Dedifferentiated amniotic fluid mesenchymal stem cell (primary cell): ENCODE measurements around the gene FAHD2A.
A peak's percentile ranks its signal among the peaks of the same experiment; 100 is the strongest.
"Not testable (repeated sequence)": the region's sequence is repeated elsewhere in the genome, so short reads cannot be mapped to it uniquely, and the experiment has no call there.

Experiments used
- DNase-seq: peaks from one replicate; pipeline ENCODE4 v3.0.0-alpha.2; 2016; ENCODE audit errors: extremely low spot score

FAHD2A gene

GRCh38 chr2:95375532-95376150 is 26.9 kb upstream of the FAHD2A start:
- no peak for DNase-seq

DNA sequence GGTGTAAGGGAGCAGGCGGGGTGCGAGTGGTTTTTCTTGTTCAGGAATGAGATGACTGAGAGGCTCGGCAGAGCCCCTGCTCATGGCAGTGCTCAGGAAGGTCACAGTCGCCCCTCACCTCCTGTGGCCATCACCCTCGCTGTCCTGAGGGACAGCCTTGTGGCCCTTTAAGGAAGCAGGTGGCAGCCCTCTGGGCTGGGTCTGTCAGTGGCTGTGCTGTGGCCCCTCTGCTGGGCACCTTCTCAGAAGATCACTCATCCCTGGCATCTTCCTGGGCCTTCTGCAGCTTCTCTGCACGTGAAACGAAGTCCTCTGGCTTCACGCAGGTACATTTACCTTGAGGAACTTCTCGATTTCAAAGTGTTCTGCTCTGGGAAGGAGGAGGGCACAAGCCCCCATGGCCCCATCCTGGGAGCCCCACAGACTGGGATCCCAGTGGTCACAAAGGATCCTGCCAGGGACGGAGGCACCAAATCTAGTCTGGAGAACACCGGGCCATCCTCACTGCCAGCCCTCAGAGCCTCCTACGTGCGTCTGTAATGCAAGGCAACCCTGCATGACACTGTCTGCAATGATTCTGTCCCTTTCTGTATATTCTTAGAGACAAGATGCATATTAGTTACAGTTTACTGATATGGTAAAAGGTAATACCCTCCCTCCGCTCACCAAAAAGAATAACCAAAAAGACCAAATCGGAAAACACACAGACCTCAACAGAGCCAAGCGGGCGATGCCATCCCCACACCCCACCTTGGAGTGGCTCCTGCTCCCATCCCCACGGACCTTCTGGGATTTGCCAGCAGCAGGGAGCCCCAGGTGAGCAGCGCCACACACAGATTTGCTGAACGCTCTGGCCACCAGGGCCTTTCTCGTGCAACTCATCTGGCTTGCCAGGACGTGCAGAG is 25.9 kb upstream of the FAHD2A start:
- DNase-seq: no peak

GRCh38 chr2:95377216-95378123 is 25.0 kb upstream of the FAHD2A start:
- DNase-seq: no peak

DNA sequence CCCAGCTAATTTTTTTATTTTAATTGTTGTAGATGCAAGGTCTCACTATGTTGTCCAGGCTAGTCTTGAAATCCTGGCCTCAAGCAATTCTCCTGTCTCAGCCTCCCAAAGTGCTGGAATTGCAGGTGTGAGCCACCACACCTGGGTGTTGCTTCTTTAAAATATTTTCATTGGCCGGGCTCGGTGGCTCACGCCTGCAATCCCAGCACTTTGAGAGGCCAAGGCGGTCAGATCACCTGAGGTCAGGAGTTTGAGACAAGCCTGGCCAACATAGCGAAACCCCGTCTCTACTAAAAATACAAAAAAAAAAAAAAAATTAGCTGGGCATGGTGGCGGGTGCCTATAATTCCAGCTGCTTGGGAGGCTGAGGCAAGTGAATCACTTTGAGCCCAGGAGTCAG is 24.2 kb upstream of the FAHD2A start:
- DNase-seq: not testable (repeated sequence)

- DNase-seq: no peak
These were observed 23.1 kb upstream of the FAHD2A start for GRCh38 chr2:95379371-95379831.

DNA sequence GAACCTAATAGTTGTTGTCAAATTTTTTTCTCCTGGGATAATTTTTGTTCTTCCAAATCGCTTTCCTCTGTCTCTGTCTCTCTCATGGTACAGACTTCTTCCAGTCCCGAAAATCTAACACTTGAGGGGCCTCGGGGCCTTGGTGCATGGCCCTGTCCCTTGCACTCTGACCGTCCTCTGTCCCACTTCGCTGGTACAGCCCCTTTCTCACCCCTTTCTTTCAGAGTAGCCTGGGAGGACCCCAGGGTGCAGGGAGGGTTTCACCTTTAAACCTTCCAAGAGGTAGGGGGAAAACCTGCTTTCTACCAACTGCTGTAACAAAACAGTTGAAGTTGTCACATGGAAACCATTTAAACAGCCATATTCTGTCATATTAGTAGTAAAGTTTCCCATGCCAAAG is 22.2 kb upstream of the FAHD2A start:
- DNase-seq: no peak

DNA sequence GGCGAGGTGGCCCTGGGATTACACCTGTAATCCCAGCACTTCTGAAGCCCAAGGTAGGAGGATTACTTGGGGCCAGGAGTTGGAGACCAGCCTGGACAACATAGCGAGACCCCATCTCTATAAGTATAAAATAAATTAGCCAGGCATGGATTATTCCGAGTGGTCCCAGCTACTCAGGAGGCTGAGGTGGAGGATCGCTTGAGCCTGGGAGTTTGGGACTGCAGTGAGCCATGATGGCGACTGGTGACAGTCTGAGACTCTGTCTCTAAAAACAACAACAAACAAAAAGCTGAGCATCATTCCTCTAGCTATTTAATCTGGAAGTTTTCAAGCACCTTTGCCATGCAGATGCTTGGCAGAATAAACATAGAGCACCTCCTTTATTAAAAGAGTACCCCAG is 21.8 kb upstream of the FAHD2A start:
- no peak for DNase-seq

- no peak for DNase-seq
These were observed 21.0 kb upstream of the FAHD2A start for GRCh38 chr2:95381212-95382191.

- DNase-seq: no peak
These were observed 20.3 kb upstream of the FAHD2A start for GRCh38 chr2:95382192-95382591.

GRCh38 chr2:95382686-95383634 is 19.5 kb upstream of the FAHD2A start:
- DNase-seq: no peak

- no peak for DNase-seq
These were observed 18.9 kb upstream of the FAHD2A start for GRCh38 chr2:95383635-95384027.

DNA sequence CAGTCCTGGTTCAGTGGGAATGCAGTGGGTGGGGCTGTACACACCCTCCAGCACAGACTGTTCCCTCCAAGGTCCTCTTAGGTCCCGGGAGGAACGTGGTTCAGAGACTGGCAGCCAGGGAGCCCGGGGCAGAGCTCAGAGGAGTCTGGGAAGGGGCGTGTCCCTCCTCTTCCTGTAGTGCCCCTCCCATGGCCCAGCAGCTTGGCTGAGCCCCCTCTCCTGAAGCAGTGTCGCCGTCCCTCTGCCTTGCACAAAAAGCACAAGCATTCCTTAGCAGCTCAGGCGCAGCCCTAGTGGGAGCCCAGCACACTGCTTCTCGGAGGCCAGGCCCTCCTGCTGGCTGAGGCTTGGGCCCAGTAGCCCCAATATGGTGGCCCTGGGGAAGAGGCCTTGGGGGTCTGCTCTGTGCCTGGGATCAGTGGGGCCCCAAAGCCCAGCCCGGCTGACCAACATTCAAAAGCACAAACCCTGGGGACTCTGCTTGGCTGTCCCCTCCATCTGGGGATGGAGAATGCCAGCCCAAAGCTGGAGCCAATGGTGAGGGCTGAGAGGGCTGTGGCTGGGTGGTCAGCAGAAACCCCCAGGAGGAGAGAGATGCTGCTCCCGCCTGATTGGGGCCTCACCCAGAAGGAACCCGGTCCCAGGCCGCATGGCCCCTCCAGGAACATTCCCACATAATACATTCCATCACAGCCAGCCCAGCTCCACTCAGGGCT is 17.5 kb upstream of the FAHD2A start:
- no peak for DNase-seq

DNA sequence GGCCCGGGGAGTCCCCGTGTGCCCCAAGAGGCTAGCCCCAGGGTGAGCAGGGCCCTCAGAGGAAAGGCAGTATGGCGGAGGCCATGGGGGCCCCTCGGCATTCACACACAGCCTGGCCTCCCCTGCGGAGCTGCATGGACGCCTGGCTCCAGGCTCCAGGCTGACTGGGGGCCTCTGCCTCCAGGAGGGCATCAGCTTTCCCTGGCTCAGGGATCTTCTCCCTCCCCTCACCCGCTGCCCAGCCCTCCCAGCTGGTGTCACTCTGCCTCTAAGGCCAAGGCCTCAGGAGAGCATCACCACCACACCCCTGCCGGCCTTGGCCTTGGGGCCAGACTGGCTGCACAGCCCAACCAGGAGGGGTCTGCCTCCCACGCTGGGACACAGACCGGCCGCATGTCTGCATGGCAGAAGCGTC is 16.9 kb upstream of the FAHD2A start:
- no peak for DNase-seq

GRCh38 chr2:95386031-95386430 is 16.5 kb upstream of the FAHD2A start:
- DNase-seq: no peak

- DNase-seq: no peak
These were observed 15.2 kb upstream of the FAHD2A start for GRCh38 chr2:95387358-95387757.

GRCh38 chr2:95388091-95388692 is 14.3 kb upstream of the FAHD2A start:
- DNase-seq: no peak

GRCh38 chr2:95388856-95389244 is 13.7 kb upstream of the FAHD2A start:
- DNase-seq: no peak

DNA sequence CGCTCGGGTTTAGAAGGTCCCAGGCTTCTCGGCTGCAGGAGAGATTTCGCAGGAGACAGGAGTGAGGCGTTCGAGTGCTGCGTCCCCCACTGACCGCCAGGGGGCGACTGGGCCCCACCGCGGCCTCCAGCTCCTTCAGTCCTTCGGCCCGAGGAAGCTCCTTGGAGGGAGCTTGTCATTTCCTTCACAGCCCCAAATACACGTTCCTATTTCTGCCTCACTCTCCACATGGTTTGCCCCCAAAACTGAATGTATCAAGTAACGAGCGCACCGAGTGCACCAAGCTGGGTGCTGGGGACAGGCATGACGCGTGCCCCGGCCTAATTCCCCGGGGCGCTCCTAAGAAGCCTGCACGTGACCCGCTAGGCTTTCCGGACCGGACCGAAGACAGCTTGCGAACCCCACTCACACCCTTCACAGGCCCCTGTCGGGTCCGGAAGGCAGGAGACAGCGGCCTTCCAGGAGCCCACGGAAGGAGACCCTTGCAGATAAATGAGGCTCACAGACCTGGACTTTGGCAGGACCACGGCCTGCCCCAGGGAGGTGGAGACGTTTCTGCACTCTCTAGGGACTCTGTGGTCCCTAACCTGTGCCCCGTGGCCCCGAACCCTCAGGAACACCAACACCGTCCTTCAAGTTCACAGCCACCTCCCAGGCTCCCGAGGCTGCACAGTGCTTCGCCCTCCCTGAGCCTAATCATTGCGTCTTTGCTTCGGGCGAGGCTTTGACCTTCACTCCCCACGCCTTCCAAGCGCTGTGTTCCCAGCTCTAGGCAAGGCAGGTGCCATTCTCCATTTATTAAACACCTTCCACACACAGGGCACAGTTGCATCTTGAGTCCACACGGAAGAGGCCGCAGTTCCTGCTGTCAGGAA is 13.0 kb upstream of the FAHD2A start:
- peak; percentile 48 for DNase-seq
